Islet of Langerhans (tissue), 1 donor: ENCODE measurements around the gene POLR3F.
"Not testable (repeated sequence)": the region's sequence is repeated elsewhere in the genome, so short reads cannot be mapped to it uniquely, and the experiment has no call there.

Experiments
- FAIRE-seq: peaks from one replicate; lab custom pipeline; 2011; peaks lifted over from hg19 to GRCh38; lab: Jason Lieb, UNC

POLR3F gene

GRCh38 chr20:18506744-18507143 is 39.6 kb downstream of the POLR3F start:
- FAIRE-seq, result no peak

GRCh38 chr20:18507218-18508191 is 40.3 kb downstream of the POLR3F start, which contains the start of gene SEC23B:
Gene SEC23B, plus strand, starts transcription at chr20:18507940. Its CDS starts 2,896 bp downstream, at chr20:18510836.
- peak; percentile 91 for FAIRE-seq

- no peak for FAIRE-seq
These were observed 44.4 kb downstream of the POLR3F start for GRCh38 chr20:18511571-18511970.

- no peak for FAIRE-seq
These were observed 46.0 kb downstream of the POLR3F start for GRCh38 chr20:18513208-18513607.

- FAIRE-seq, result no peak
These were observed 46.9 kb downstream of the POLR3F start for GRCh38 chr20:18514127-18514526.

GRCh38 chr20:18515973-18516372 is 48.8 kb downstream of the POLR3F start:
- no peak for FAIRE-seq

GRCh38 chr20:18522066-18522465 is 54.9 kb downstream of the POLR3F start:
- not testable (repeated sequence) for FAIRE-seq

GRCh38 chr20:18523066-18523465 is 55.9 kb downstream of the POLR3F start:
- FAIRE-seq, result no peak

GRCh38 chr20:18524646-18525045 is 57.5 kb downstream of the POLR3F start:
- no peak for FAIRE-seq

- FAIRE-seq, result not testable (repeated sequence)
These were observed 59.6 kb downstream of the POLR3F start for GRCh38 chr20:18526761-18527160.

- FAIRE-seq, result no peak
These were observed 60.1 kb downstream of the POLR3F start for GRCh38 chr20:18527339-18527738.

GRCh38 chr20:18527836-18528235 is 60.6 kb downstream of the POLR3F start:
- FAIRE-seq, result no peak

GRCh38 chr20:18529041-18529440 is 61.9 kb downstream of the POLR3F start:
- no peak for FAIRE-seq

GRCh38 chr20:18532626-18533025 is 65.4 kb downstream of the POLR3F start:
- FAIRE-seq, result no peak

- no peak for FAIRE-seq
These were observed 66.3 kb downstream of the POLR3F start for GRCh38 chr20:18533491-18533890.

- no peak for FAIRE-seq
These were observed 66.9 kb downstream of the POLR3F start for GRCh38 chr20:18533978-18534644.
